ENCODE measurements around the gene SPTLC1. TPM values are rescaled to one million over a fixed set of nuclear protein-coding genes. Genes with fewer than 3 reads are reported as not detected.
"Not testable (repeated sequence)": the region's sequence is repeated elsewhere in the genome, so short reads cannot be mapped to it uniquely, and the experiment has no call there.

SPTLC1 gene
- total and polyA plus RNA-seq, 4 donors, result 22.7 to 52.2 (median 43.9) TPM

- Histone ChIP-seq H3K27ac (ENCODE audit: low read depth in 1 of 2, low read length in 2 of 2) (no peak overlapping the region), H3K27me3 (ENCODE audit: control insufficient read depth in 1 of 2, insufficient read depth in 2 of 2, low read length in 1 of 2) (no peaks in the 10 kb centered on the region), H3K36me3 (ENCODE audit: control insufficient read depth in 1 of 2, insufficient read depth in 2 of 2, low read length in 1 of 2) (no peaks in the 10 kb centered on the region), H3K4me3 (ENCODE audit: low read length in 2 of 2) (no peak overlapping the region), H3K4me1 (ENCODE audit: control insufficient read depth in 1 of 2, insufficient read depth in 2 of 2, low read length in 2 of 2) (no peaks in the 10 kb centered on the region), H3K9me3 (ENCODE audit: control insufficient read depth, low read length) (peaks cover 1% of the 10 kb centered on the region)
- peak in 1 of 2 donors; percentile 63 for DNase-seq
- 86 to 88% methylated on average over 12 of the region's 12 CpGs for WGBS, 2 donors
- ATAC-seq (ENCODE audit: low FRiP score), result no peak
- intact Hi-C loops (cut with DNase I), result no loop called here
Observed at GRCh38 chr9:92155221-92155620, 40.0 kb upstream of the SPTLC1 start.

DNA sequence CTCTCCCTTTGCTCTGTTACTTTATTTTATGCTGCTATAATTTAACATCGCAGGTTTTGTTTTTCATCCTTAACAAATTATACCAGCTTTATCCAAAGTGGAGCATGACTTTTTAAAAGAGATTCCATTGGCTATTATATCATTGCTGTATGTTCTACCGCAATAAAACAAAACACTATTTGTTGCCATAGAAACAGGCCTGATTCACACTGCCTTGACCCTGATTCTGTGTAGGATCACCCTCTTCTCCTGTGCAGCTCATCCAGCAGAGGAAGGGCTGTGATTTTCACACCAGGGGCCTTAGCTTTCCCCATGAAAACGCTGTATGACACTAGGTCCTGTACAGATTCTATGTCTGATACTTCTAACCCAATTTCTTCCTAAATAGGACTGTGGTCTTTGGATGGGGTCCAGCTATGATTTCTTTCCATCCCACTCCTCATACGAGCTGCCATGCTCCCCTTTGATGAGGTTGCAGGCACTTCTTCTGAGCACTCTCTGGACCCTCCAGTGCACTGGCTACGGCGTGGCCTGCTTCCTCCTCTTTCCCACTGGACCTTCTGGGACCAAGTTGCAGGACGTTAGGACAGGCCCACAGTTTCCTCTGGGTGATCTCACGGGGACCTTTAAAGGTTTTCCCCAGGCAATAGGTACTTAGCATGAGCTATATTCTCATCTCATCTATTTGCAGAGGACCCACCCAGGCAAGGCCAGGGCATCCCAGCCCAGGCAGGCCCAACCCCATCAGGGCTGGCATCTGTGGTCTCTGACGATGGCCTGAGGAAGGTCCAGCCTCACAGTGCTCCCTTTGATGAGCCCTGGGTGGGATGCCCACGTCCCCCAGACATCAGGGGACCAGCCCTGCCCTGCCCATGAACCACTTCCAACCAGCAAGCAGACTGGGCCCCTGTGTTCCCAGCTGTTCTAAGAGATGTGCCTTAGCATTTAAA is 38.5 kb upstream of the SPTLC1 start:
- H3K27ac ChIP-seq (ENCODE audit: low read depth in 1 of 2, low read length in 2 of 2), result not testable (repeated sequence)
- WGBS, 2 donors, result 70 to 73% methylated on average over 10 of the region's 10 CpGs

DNA sequence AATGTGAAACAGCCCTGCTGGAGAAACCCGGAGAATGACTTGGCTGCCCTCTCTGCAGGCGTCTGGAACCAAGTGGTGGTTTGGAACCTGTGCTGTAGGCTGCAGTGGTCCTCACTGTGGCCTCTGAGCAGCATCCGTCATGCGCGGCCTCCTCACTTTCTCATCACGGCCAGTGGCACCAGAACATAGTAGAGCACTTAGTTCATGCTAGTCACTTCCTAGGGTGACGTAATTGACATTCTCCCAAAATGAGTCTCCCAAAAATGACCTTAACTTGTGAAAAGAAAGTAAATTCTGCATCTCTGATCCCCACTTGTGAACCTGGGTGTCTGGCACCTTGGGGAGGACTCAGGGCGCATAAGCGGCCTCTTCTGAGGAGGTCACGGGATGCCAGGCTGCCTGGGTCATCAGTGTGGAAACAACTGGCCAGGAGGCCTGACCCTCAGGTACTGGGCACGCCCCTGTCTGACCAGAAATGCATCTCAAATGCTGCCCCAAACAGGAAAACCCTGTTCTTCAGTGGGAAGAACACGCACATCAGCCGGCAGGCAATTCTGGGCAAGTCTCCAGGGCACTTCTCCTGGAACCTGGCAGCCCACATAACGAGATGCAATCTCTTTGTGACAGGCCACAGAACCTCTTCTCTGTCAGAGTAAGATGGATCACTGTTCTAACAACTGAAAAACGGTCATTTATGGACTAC is 36.6 kb upstream of the SPTLC1 start:
- no peak overlapping the region for H3K4me3 ChIP-seq (ENCODE audit: low read length in 2 of 2)
- no peaks in the 10 kb centered on the region for H3K27me3 ChIP-seq (ENCODE audit: control insufficient read depth in 1 of 2, insufficient read depth in 2 of 2, low read length in 1 of 2)
- intact Hi-C loops (cut with DNase I), result no loop called here
- no peaks in the 10 kb centered on the region for H3K36me3 ChIP-seq (ENCODE audit: control insufficient read depth in 1 of 2, insufficient read depth in 2 of 2, low read length in 1 of 2)
- no peaks in the 10 kb centered on the region for H3K9me3 ChIP-seq (ENCODE audit: control insufficient read depth, low read length)
- DNase-seq (peak in 1 of 2 donors; percentile 61), ATAC-seq (ENCODE audit: low FRiP score) (no peak)
- no peaks in the 10 kb centered on the region for H3K4me1 ChIP-seq (ENCODE audit: control insufficient read depth in 1 of 2, insufficient read depth in 2 of 2, low read length in 2 of 2)
- 81% methylated on average over 15 of the region's 15 CpGs for WGBS, 2 donors
- no peak overlapping the region for H3K27ac ChIP-seq (ENCODE audit: low read depth in 1 of 2, low read length in 2 of 2)

More for the DNA sequence above, 38.5 kb upstream of the SPTLC1 start:
- H3K27me3 ChIP-seq (ENCODE audit: control insufficient read depth in 1 of 2, insufficient read depth in 2 of 2, low read length in 1 of 2); DNase-seq; H3K36me3 ChIP-seq (ENCODE audit: control insufficient read depth in 1 of 2, insufficient read depth in 2 of 2, low read length in 1 of 2); H3K4me1 ChIP-seq (ENCODE audit: control insufficient read depth in 1 of 2, insufficient read depth in 2 of 2, low read length in 2 of 2); intact Hi-C loops (cut with DNase I); H3K9me3 ChIP-seq (ENCODE audit: control insufficient read depth, low read length); H3K4me3 ChIP-seq (ENCODE audit: low read length in 2 of 2); ATAC-seq (ENCODE audit: low FRiP score): not testable (repeated sequence)

DNA sequence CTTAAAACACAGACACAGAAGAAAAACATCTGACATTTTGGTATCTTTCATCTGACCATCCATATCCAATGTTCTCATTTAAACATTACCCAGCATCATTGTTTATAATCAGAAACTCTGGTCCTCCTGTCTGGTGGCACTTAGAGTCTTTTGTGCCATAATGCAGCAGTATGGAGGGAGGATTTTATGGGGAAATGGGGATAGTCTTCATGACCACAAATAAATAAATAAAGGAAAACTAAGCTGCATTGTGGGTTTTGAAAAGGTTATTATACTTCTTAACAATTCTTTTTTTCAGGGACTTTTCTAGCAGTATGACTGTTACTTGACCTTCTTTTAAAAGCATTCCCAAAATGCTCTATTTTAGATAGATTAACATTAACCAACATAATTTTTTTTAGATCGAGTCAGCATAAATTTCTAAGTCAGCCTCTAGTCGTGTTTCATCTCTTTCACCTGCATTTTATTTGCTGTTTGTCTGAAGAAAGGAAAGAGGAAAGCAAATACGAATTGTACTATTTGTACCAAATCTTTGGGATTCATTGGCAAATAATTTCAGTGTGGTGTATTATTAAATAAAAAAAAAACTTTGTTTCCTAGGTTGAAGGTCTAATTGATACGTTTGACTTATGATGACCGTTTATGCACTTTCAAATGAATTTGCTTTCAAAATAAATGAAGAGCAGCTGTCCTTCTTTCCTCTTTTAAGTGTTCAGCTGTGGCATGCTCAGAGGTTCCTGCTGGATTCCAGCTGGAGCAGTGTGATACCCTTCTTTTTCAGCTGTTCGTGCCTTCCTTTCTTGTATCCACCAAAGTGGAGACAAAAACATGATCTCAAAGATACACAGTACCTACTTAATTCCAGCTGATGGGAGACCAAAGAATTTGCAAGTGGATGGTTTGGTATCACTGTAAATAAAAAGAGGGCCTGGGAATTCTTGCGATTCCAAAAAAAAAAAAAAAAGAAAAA is 35.6 kb upstream of the SPTLC1 start:
- H3K4me3 ChIP-seq (ENCODE audit: low read length in 2 of 2); ATAC-seq (ENCODE audit: low FRiP score); H3K27me3 ChIP-seq (ENCODE audit: control insufficient read depth in 1 of 2, insufficient read depth in 2 of 2, low read length in 1 of 2); H3K4me1 ChIP-seq (ENCODE audit: control insufficient read depth in 1 of 2, insufficient read depth in 2 of 2, low read length in 2 of 2); DNase-seq; H3K36me3 ChIP-seq (ENCODE audit: control insufficient read depth in 1 of 2, insufficient read depth in 2 of 2, low read length in 1 of 2); H3K9me3 ChIP-seq (ENCODE audit: control insufficient read depth, low read length); H3K27ac ChIP-seq (ENCODE audit: low read depth in 1 of 2, low read length in 2 of 2); intact Hi-C loops (cut with DNase I): not testable (repeated sequence)
- 72 to 77% methylated on average over 7 of the region's 7 CpGs for WGBS, 2 donors

DNA sequence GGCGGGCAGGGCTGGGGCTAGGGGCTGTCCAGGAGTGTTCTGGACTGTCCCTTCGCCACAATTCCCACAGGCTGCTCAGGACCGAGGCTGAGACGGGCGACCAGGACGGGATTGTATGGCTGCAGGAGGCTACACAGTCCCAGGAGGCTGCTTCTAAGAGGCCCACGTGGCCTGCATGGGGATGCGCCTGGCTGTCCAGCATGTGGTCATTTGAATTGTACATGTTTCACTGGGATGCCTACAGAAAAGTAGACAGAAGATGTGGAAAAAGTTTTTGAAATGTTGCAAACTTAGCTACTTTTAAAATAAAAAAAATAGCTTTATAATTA is 32.6 kb upstream of the SPTLC1 start:
- ATAC-seq (ENCODE audit: low FRiP score), result no peak

GRCh38 chr9:92147030-92147851 is 32.0 kb upstream of the SPTLC1 start:
- H3K27ac ChIP-seq (ENCODE audit: low read depth in 1 of 2, low read length in 2 of 2), result no peak overlapping the region
- intact Hi-C loops (cut with DNase I), result loop anchor here in 1 of 2 donors (10.0 kb wide), 1 partner anchor 648 kb away; no protein-coding TSS in a partner anchor
- WGBS, 2 donors, result 36 to 38% methylated on average over 21 of the region's 21 CpGs
- no peaks in the 10 kb centered on the region for H3K27me3 ChIP-seq (ENCODE audit: control insufficient read depth in 1 of 2, insufficient read depth in 2 of 2, low read length in 1 of 2)
- ATAC-seq (ENCODE audit: low FRiP score) (peak; percentile 61), DNase-seq (peak; percentile 79 to 87)
- no peaks in the 10 kb centered on the region for H3K9me3 ChIP-seq (ENCODE audit: control insufficient read depth, low read length)
- H3K4me3 ChIP-seq (ENCODE audit: low read length in 2 of 2), result no peak overlapping the region
- H3K36me3 ChIP-seq (ENCODE audit: control insufficient read depth in 1 of 2, insufficient read depth in 2 of 2, low read length in 1 of 2), result no peaks in the 10 kb centered on the region
- no peaks in the 10 kb centered on the region for H3K4me1 ChIP-seq (ENCODE audit: control insufficient read depth in 1 of 2, insufficient read depth in 2 of 2, low read length in 2 of 2)

More for the DNA sequence above, 32.6 kb upstream of the SPTLC1 start:
- no peaks in the 10 kb centered on the region for H3K4me1 ChIP-seq (ENCODE audit: control insufficient read depth in 1 of 2, insufficient read depth in 2 of 2, low read length in 2 of 2)
- 83 to 89% methylated on average over 8 of the region's 8 CpGs for WGBS, 2 donors
- no peak overlapping the region for H3K4me3 ChIP-seq (ENCODE audit: low read length in 2 of 2)
- H3K27ac ChIP-seq (ENCODE audit: low read depth in 1 of 2, low read length in 2 of 2), result no peak overlapping the region
- no peaks in the 10 kb centered on the region for H3K9me3 ChIP-seq (ENCODE audit: control insufficient read depth, low read length)
- intact Hi-C loops (cut with DNase I), result loop anchor here in 1 of 2 donors (10.0 kb wide), 1 partner anchor 647 kb away; no protein-coding TSS in a partner anchor
- H3K36me3 ChIP-seq (ENCODE audit: control insufficient read depth in 1 of 2, insufficient read depth in 2 of 2, low read length in 1 of 2), result no peaks in the 10 kb centered on the region
- H3K27me3 ChIP-seq (ENCODE audit: control insufficient read depth in 1 of 2, insufficient read depth in 2 of 2, low read length in 1 of 2), result no peaks in the 10 kb centered on the region
- no peak for DNase-seq

DNA sequence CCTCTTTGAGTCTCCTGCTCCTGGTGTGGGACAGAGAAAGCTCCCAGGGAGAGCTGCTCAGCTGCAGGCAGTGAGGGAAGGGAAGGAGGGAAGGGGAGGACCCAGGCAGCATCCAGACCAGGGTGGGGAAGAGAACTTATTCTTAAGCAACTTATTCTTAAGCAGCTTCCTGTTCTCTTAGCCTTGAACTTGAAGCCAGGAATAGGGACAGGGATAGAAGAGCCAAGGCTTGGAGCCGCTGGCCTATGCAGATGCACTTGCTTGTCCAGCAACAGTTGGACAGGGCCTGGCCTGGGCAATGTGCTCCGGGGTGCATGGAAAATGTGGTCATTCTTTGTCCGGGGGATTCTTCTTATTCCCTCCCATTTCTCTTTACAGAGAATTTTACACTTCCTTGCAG is 31.4 kb upstream of the SPTLC1 start:
- Histone ChIP-seq H3K27ac (ENCODE audit: low read depth in 1 of 2, low read length in 2 of 2) (peak overlapping the region in 1 of 2 donors; percentile 43), H3K4me3 (ENCODE audit: low read length in 2 of 2) (no peak overlapping the region), H3K9me3 (ENCODE audit: control insufficient read depth, low read length) (no peaks in the 10 kb centered on the region), H3K4me1 (ENCODE audit: control insufficient read depth in 1 of 2, insufficient read depth in 2 of 2, low read length in 2 of 2) (no peaks in the 10 kb centered on the region), H3K27me3 (ENCODE audit: control insufficient read depth in 1 of 2, insufficient read depth in 2 of 2, low read length in 1 of 2) (no peaks in the 10 kb centered on the region), H3K36me3 (ENCODE audit: control insufficient read depth in 1 of 2, insufficient read depth in 2 of 2, low read length in 1 of 2) (no peaks in the 10 kb centered on the region)
- intact Hi-C loops (cut with DNase I), result loop anchor here in 1 of 2 donors (10.0 kb wide), 1 partner anchor 648 kb away; no protein-coding TSS in a partner anchor
- 65 to 71% methylated on average over 3 of the region's 3 CpGs for WGBS, 2 donors
- DNase-seq (peak in 1 of 2 donors; percentile 57), ATAC-seq (ENCODE audit: low FRiP score) (peak; percentile 38)

Measured in aorta (tissue), 5 donors.